Lung (tissue), 12 donors: ENCODE data around the gene TFF1. TPM values are rescaled to one million over a fixed set of nuclear protein-coding genes. Genes with fewer than 3 reads are reported as not detected.

ENCODE experiments used
- ATAC-seq: fragments of 200-7000 bp; cut with Tn5 transposase; one replicate; pipeline ENCODE4 v1.9.1; 2020; ENCODE audit warnings: moderate number of reproducible peaks; ENCODE audit not compliant: insufficient read depth, low FRiP score
- DNase-seq, 3 donors: peaks; one replicate each; pipeline ENCODE4 v3.0.0-alpha.2; 2013 to 2017
- H3K27ac ChIP-seq, 2 donors: one replicate each; pipeline ENCODE4 v1.5.1; 2013; ENCODE audit warnings: mild to moderate bottlenecking in 2 of 2, moderate library complexity in 2 of 2, control low read depth in 1 of 2, inconsistent platforms in 1 of 2, low read depth in 1 of 2, low read length in 1 of 2
- H3K27me3 ChIP-seq, 3 donors: one replicate each; pipeline ENCODE4 v1.5.1; 2013; ENCODE audit warnings: low read length in 2 of 3; ENCODE audit not compliant: control insufficient read depth in 3 of 3, insufficient read depth in 3 of 3
- H3K36me3 ChIP-seq, 4 donors: one replicate each; pipeline ENCODE4 v1.5.1; 2013; ENCODE audit warnings: low read length in 4 of 4, mild to moderate bottlenecking in 1 of 4, moderate library complexity in 1 of 4; ENCODE audit not compliant: control insufficient read depth in 4 of 4, insufficient read depth in 4 of 4
- H3K4me1 ChIP-seq, 5 donors: one replicate each; pipeline ENCODE4 v1.5.1; 2013; ENCODE audit warnings: low read length in 5 of 5, mild to moderate bottlenecking in 2 of 5, moderate library complexity in 1 of 5; ENCODE audit not compliant: control insufficient read depth in 5 of 5, insufficient read depth in 5 of 5
- H3K4me3 ChIP-seq: one replicate; pipeline ENCODE4 v1.5.1; 2013; ENCODE audit warnings: mild to moderate bottlenecking, control low read depth, moderate library complexity
- H3K9ac ChIP-seq, 2 donors: one replicate each; pipeline ENCODE4 v1.5.1; 2013; ENCODE audit warnings: low read length in 2 of 2, control low read depth in 1 of 2; ENCODE audit not compliant: insufficient read depth in 1 of 2
- H3K9me3 ChIP-seq, 4 donors: one replicate each; pipeline ENCODE4 v1.5.1; 2013; ENCODE audit warnings: low read length in 3 of 4, mild to moderate bottlenecking in 1 of 4, moderate library complexity in 1 of 4; ENCODE audit not compliant: control insufficient read depth in 4 of 4, insufficient read depth in 3 of 4
- WGBS, 2 donors: extraction: QIAGEN DNeasy Blood & Tissue Kit; methylation state at CpG; one replicate each; pipeline ENCODE4 v1.1.7; 2013; 5-methylcytosine and 5-hydroxymethylcytosine counted together
- polyA plus RNA-seq, 2 donors: library from polyadenylated mRNA; stranded (reverse); fragments of 200-250 nt; gene quantifications; one replicate each; pipeline ENCODE4 v1.2.1, GENCODE V29; 2013
- total RNA-seq, 2 donors: library from RNA; depleted of rRNA in 1 of 2; stranded (reverse); fragments of >200 nt in 1 of 2; gene quantifications; one replicate each; pipeline ENCODE4 v1.2.1, GENCODE V29; 2014 to 2021
- TF ChIP-seq, protein P1 (sequence below): IDR thresholded peaks from 2 replicates; pipeline ENCODE4 v1.5.1; 2012; ENCODE audit warnings: mild to moderate bottlenecking; ENCODE audit errors: control extremely low read depth, extremely low read depth
- donor health status: control.
- donor health status: control.
- donor health status: Bipolar disorder and iron deficiency.
- donor health status: healthy.
- donor health status: DM: yes; HTN: yes; CAD: no.

TFF1 gene
- total and polyA plus RNA-seq, 4 donors: 0.83 to 3.8 (median 1.2) TPM; not detected in 1

DNA sequence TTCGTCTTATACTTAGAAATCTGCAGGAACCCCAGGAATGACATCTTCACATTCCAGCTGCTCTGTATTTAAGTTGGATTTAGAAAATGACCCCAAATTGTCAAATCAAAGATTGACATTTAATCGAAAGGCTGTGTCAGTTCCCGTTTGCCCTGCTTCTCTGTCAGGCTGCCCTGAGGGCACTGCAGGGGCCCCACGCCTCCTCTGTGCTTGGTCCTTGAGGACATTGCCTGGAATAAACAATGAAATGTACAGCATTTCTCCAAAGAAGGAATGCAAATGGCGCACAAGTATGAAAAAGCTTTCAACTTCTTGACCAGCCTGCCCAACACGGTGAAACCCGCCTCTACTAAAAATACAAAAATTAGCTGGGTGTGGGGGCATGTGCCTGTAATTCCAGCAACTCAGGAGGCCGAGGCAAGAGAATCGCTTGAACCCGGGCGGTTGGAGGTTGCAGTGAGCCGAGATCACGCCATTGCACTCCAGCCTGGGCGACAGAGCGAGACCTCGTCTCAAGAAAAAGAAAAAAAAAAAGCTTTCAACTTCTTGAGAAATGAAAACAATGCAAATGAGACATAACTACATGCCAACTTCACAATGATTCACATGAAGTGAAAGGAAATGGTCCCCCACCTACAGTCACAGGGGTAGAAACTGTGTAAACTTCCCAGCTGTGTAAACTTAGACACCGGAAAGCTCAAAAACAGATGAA is 26.6 kb upstream of the TFF1 start:
- H3K9me3 ChIP-seq: no peaks in the 10 kb centered on the region
- WGBS, 2 donors: 70 to 76% methylated on average over 17 of the region's 17 CpGs
- TF ChIP-seq, protein P1, sequence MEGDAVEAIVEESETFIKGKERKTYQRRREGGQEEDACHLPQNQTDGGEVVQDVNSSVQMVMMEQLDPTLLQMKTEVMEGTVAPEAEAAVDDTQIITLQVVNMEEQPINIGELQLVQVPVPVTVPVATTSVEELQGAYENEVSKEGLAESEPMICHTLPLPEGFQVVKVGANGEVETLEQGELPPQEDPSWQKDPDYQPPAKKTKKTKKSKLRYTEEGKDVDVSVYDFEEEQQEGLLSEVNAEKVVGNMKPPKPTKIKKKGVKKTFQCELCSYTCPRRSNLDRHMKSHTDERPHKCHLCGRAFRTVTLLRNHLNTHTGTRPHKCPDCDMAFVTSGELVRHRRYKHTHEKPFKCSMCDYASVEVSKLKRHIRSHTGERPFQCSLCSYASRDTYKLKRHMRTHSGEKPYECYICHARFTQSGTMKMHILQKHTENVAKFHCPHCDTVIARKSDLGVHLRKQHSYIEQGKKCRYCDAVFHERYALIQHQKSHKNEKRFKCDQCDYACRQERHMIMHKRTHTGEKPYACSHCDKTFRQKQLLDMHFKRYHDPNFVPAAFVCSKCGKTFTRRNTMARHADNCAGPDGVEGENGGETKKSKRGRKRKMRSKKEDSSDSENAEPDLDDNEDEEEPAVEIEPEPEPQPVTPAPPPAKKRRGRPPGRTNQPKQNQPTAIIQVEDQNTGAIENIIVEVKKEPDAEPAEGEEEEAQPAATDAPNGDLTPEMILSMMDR: no peak
- peak in 1 of 3 donors; percentile 38 for DNase-seq
- ATAC-seq: no peak
- peaks cover 0 to 19% (median 3%) of the 10 kb centered on the region in 5 donors for H3K4me1 ChIP-seq
- no peak overlapping the region for H3K27ac ChIP-seq
- no peak overlapping the region for H3K9ac ChIP-seq
- H3K36me3 ChIP-seq: no peaks in the 10 kb centered on the region
- H3K4me3 ChIP-seq: no peak overlapping the region
- peaks cover 0 to 2% (median 0%) of the 10 kb centered on the region in 3 donors for H3K27me3 ChIP-seq

DNA sequence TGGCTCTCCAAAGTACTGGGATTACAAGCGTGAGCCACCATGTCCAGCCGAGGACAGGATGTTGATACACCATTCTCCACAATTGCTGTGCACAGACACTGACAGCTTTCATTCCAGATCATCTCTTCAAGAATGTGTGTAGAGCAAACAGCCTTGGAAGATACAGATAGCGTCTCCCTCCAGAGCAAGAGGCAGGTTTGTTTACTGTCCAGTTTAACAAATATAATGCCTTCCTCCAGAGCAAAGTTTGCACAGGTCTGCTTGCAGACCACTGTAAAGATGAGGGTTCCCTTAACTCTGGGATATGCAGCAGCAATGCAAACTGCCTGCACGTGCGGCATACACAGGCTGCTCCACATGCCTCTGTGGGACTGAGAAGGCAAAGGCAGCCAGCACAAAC is 25.0 kb upstream of the TFF1 start:
- H3K27ac ChIP-seq: no peak overlapping the region
- TF ChIP-seq, protein P1: no peak
- no peak for DNase-seq
- no peak for ATAC-seq
- H3K36me3 ChIP-seq: no peaks in the 10 kb centered on the region
- no peaks in the 10 kb centered on the region for H3K9me3 ChIP-seq
- peaks cover 0 to 25% (median 3%) of the 10 kb centered on the region in 5 donors for H3K4me1 ChIP-seq
- H3K4me3 ChIP-seq: no peak overlapping the region
- WGBS, 2 donors: 85 to 90% methylated on average over 5 of the region's 5 CpGs
- peaks cover 0 to 2% (median 0%) of the 10 kb centered on the region in 3 donors for H3K27me3 ChIP-seq
- H3K9ac ChIP-seq: no peak overlapping the region

DNA sequence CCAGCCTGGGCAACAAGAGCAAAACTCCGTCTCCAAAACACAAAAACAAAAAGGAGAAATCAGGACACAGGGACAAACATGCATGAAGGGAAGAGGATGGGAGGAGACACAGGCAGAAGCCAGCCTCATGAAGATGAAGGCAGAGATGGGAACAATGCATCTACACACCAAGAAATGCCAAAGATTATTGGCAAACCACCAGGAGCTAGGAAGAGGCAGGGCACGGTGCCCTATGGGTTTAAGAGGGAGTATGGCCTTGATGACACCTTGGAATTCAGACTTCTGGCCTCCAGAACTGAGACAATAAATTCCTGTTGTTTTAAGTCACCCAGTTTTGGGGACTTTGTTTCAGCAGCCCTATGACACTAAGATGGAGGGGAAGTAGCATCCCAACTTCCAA is 24.4 kb upstream of the TFF1 start:
- Histone ChIP-seq H3K4me1 (peaks cover 0 to 25% (median 3%) of the 10 kb centered on the region in 5 donors), H3K9me3 (no peaks in the 10 kb centered on the region), H3K4me3 (no peak overlapping the region), H3K27me3 (peaks cover 0 to 2% (median 0%) of the 10 kb centered on the region in 3 donors), H3K9ac (no peak overlapping the region), H3K27ac (no peak overlapping the region), H3K36me3 (no peaks in the 10 kb centered on the region)
- WGBS, 2 donors: 63 to 76% methylated on average over 2 of the region's 2 CpGs
- ATAC-seq (no peak), DNase-seq (no peak)
- TF ChIP-seq, protein P1: no peak
